ENCODE data around the gene OSBP. TPM values are rescaled to one million over a fixed set of nuclear protein-coding genes. Genes with fewer than 3 reads are reported as not detected.
"Not testable (repeated sequence)": the region's sequence is repeated elsewhere in the genome, so short reads cannot be mapped to it uniquely, and the experiment has no call there.

The OSBP gene
- total RNA-seq, 1 experiment from 2014 or later = 43.8 TPM

GRCh38 chr11:59544869-59545178, 70.8 kb downstream of the OSBP start:
- intact Hi-C loops (cut with micrococcal nuclease) = no loop called here
- RAD21 ChIA-PET (ENCODE audit: low non-redundant PET in 1 of 2, low total read pairs in 2 of 2, uncharacterized antibody in 2 of 2, unreplicated experiment in 2 of 2) = no interaction called here
- DNase-seq (ENCODE audit: low read depth, low spot score) (no peak), ATAC-seq (peak; percentile 27)
- no peaks in the 10 kb centered on the region for H3K79me2 ChIP-seq (ENCODE audit: insufficient read depth, low read length)
- peak overlapping the region; percentile 44 for H2AFZ ChIP-seq (ENCODE audit: low read depth, low read length, poor library complexity, severe bottlenecking)
- peaks cover 43 to 60% of the 10 kb centered on the region in 2 experiments for H3K4me1 ChIP-seq (ENCODE audit: control insufficient read depth in 1 of 2, insufficient read depth in 2 of 2, low read length in 2 of 2)
- H3K27me3 ChIP-seq (ENCODE audit: insufficient read depth, low read length) = no peaks in the 10 kb centered on the region
- peak overlapping the region; percentile 76 for H3K4me2 ChIP-seq (ENCODE audit: low read length)
- no peaks in the 10 kb centered on the region for H3K36me3 ChIP-seq (ENCODE audit: control insufficient read depth in 1 of 2, insufficient read depth in 2 of 2, low read length in 2 of 2)
- peak overlapping the region; percentile 76 for H3K27ac ChIP-seq (ENCODE audit: low read depth, low read length)
- peak overlapping the region; percentile 36 to 48 for H3K4me3 ChIP-seq (replicated peaks in 1 of 2; ENCODE audit: low read depth in 1 of 2, low read length in 2 of 2)
- POLR2A ChIA-PET = no interaction called here
- H3K9me3 ChIP-seq (ENCODE audit: control insufficient read depth in 1 of 2, insufficient read depth in 1 of 2, low read depth in 1 of 2, low read length in 2 of 2) = no peaks in the 10 kb centered on the region
- TSS peak; percentile 96 for BruUV-seq (replicated peaks)
- no peaks in the 10 kb centered on the region for H3K9me2 ChIP-seq (ENCODE audit: insufficient read depth)
- no peak for TF ChIP-seq POLR2A (IDR thresholded peaks at IDR 0.05; ENCODE audit: borderline replicate concordance, extremely low read depth, insufficient read depth, insufficient read length)
- no peak for TF ChIP-seq YY1 (IDR thresholded peaks at IDR 0.05; ENCODE audit: extremely low read depth, insufficient replicate concordance, low read depth, low read length)
- TF ChIP-seq SP1 (IDR thresholded peaks at IDR 0.05; ENCODE audit: low read depth) = no peak
- no peak for TF ChIP-seq ZBTB33 (IDR thresholded peaks at IDR 0.05; ENCODE audit: extremely low read depth, insufficient replicate concordance, low read length)
- TF ChIP-seq EGR1 (IDR thresholded peaks at IDR 0.05; ENCODE audit: low read depth) = no peak
- TF ChIP-seq ELF1 (IDR thresholded peaks at IDR 0.05; ENCODE audit: borderline replicate concordance, low read depth) = no peak
- TF ChIP-seq SRF (IDR thresholded peaks at IDR 0.05; ENCODE audit: low read depth) = no peak
- TF ChIP-seq FOSL1 (IDR thresholded peaks at IDR 0.05; ENCODE audit: low read depth) = no peak
- no peak for TF ChIP-seq REST (IDR thresholded peaks at IDR 0.05; ENCODE audit: low read depth)
- TF ChIP-seq CEBPB (IDR thresholded peaks at IDR 0.05; ENCODE audit: low read depth) = no peak
- TF ChIP-seq ATF3 (IDR thresholded peaks at IDR 0.05) = no peak
- no peak for TF ChIP-seq SIN3A (IDR thresholded peaks at IDR 0.05; ENCODE audit: low read depth)
- no peak for TF ChIP-seq CBX3 (IDR thresholded peaks at IDR 0.05; ENCODE audit: low read depth)
- TF ChIP-seq TCF7L2 (IDR thresholded peaks at IDR 0.05; ENCODE audit: borderline replicate concordance, extremely low read depth, insufficient read depth, insufficient read length) = no peak
- peak overlapping the region; percentile 61 for H3K9ac ChIP-seq (ENCODE audit: low read length)
- CTCF ChIA-PET = no interaction called here
- no peaks in the 10 kb centered on the region for H4K20me1 ChIP-seq (ENCODE audit: insufficient read depth)

GRCh38 chr11:59543713-59544112, 71.9 kb downstream of the OSBP start:
- H3K4me2 ChIP-seq (ENCODE audit: low read length); H3K27me3 ChIP-seq (ENCODE audit: insufficient read depth, low read length); POLR2A ChIA-PET; H3K79me2 ChIP-seq (ENCODE audit: insufficient read depth, low read length); H3K36me3 ChIP-seq (ENCODE audit: control insufficient read depth in 1 of 2, insufficient read depth in 2 of 2, low read length in 2 of 2); RAD21 ChIA-PET (ENCODE audit: low non-redundant PET in 1 of 2, low total read pairs in 2 of 2, uncharacterized antibody in 2 of 2, unreplicated experiment in 2 of 2); H3K9me2 ChIP-seq (ENCODE audit: insufficient read depth); H4K20me1 ChIP-seq (ENCODE audit: insufficient read depth); H3K9ac ChIP-seq (ENCODE audit: low read length); ATAC-seq; H3K4me3 ChIP-seq (replicated peaks in 1 of 2; ENCODE audit: low read depth in 1 of 2, low read length in 2 of 2); H3K27ac ChIP-seq (ENCODE audit: low read depth, low read length); BruUV-seq (replicated peaks); DNase-seq (ENCODE audit: low read depth, low spot score); intact Hi-C loops (cut with micrococcal nuclease); H3K9me3 ChIP-seq (ENCODE audit: control insufficient read depth in 1 of 2, insufficient read depth in 1 of 2, low read depth in 1 of 2, low read length in 2 of 2); H2AFZ ChIP-seq (ENCODE audit: low read depth, low read length, poor library complexity, severe bottlenecking); CTCF ChIA-PET: not testable (repeated sequence)
- H3K4me1 ChIP-seq (ENCODE audit: control insufficient read depth in 1 of 2, insufficient read depth in 2 of 2, low read length in 2 of 2) = peaks cover 32 to 49% of the 10 kb centered on the region in 2 experiments
